HFF-Myc (cell line): ENCODE data around the gene NUDT3.

Source experiments
- DNase-seq: peaks from one replicate; pipeline ENCODE4 v3.0.0-alpha.2; 2011; ENCODE audit warnings: low read depth; ENCODE audit errors: extremely low read depth
- H3K4me3 ChIP-seq: replicated peaks from 2 replicates; pipeline ENCODE4 v1.5.1; 2011; ENCODE audit warnings: low read depth, mild to moderate bottlenecking, control low read depth, low read length
- TF ChIP-seq, protein P1 (sequence below): IDR thresholded peaks from 2 replicates; pipeline ENCODE4 v1.5.1; 2012; ENCODE audit warnings: mild to moderate bottlenecking, low read depth, low read length, control low read depth; ENCODE audit errors: missing control alignments

Gene NUDT3

DNA sequence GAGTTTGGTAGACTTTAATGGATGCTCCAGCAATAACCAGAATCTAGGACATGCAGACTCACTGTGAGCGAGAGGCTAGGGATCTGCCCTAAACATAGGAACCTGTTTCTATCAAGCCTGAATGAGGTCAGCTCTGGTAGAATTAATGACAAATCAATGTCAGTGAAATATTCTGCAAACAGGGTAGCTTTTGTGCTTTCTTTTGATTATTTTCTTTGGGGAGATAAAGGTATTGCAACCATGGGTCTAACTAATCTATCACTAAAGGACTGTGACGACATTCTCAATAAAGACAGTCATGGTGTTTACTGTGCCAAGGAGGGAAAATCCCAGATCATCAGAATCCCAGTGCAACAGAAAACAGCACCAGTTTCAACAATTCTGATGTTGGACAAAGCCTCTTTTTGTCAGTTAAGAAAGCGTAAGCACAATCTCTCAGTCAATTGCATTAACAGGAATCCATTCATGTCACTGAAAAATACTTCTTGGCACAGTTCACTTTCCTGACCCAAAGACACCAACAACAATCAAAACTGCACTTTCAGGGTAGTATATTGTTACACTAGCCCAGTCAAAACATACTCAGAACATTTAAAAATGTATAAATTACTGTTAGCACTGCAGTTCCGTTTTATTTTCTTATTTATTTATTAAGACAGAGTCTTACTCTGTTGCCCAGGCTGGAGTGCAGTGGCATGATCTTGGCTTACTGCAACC, 106.9 kb downstream of the NUDT3 start:
- TF ChIP-seq, protein P1, sequence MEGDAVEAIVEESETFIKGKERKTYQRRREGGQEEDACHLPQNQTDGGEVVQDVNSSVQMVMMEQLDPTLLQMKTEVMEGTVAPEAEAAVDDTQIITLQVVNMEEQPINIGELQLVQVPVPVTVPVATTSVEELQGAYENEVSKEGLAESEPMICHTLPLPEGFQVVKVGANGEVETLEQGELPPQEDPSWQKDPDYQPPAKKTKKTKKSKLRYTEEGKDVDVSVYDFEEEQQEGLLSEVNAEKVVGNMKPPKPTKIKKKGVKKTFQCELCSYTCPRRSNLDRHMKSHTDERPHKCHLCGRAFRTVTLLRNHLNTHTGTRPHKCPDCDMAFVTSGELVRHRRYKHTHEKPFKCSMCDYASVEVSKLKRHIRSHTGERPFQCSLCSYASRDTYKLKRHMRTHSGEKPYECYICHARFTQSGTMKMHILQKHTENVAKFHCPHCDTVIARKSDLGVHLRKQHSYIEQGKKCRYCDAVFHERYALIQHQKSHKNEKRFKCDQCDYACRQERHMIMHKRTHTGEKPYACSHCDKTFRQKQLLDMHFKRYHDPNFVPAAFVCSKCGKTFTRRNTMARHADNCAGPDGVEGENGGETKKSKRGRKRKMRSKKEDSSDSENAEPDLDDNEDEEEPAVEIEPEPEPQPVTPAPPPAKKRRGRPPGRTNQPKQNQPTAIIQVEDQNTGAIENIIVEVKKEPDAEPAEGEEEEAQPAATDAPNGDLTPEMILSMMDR = no peak
- no peak for DNase-seq
- H3K4me3 ChIP-seq = no peak overlapping the region

DNA sequence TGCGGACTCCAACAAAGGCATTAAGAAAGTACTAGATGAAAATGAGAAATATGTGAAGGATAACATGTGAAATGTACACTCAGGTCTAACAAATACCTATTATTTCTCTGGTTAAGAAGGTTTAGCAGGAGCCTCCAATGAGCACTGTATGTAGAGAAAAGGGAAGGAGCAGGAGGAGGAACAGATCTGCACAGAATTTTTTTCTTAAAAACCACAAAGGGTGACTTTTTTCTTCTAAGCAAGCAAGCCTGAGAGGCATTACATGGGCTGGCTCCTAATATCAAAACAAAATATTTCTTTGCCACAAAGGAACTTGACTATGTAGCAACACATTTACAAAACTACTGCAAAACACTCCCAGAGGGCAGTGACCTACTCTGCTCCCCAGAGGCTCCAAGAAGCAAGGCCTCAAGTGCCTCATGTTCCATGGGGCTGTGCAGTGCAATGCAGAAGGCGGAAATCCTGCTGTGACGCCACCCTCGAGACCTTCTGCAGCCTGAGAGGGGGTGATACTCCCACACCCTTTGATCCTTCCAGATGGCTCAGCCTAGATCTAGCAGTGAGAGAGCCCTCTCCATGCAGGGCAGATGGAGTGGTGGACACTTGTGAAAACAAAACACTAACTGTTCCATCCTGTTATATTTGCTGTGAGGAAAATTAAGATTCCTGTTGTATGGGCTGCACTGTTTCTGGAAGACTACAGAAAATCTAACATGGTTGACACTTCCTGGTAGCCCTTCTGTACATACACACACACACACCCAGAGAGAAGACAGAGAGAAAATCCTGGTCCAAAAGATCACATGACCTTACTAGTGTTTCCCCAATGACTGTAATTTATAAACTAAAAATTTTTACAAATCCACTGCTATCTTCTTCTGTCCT, 107.7 kb downstream of the NUDT3 start:
- TF ChIP-seq, protein P1 = no peak
- DNase-seq = peak; percentile 12
- no peak overlapping the region for H3K4me3 ChIP-seq

DNA sequence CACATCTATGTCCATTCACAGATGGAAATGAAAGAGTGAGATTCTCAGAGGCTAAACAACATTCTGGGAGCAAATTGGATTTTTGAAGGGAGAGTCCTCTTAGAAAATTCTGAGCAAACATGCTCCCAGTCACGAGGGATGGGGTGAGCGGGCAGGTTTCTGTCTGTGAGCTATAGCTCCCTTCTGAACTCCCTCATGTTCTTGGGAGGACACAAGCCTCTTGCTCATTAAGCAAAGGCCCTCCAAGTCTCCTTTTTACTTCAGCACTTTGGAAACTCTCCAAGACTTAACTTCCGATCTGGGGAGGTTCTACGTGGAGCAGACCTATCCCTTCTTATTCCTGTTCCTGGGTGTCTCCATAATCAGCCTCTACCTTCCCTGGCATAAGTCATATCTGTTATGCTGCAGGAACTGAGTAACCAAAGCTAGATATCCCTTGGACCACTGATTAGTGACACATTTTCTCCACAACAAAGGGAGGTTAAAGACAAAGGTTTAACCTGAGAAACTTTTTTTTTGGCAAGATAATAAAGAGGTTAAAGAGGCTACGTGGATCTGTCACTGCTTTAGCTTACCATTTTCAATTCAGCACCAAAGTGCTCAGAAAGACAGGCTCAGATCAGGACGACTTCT, 110.7 kb downstream of the NUDT3 start:
- TF ChIP-seq, protein P1 = no peak
- no peak overlapping the region for H3K4me3 ChIP-seq
- no peak for DNase-seq

DNA sequence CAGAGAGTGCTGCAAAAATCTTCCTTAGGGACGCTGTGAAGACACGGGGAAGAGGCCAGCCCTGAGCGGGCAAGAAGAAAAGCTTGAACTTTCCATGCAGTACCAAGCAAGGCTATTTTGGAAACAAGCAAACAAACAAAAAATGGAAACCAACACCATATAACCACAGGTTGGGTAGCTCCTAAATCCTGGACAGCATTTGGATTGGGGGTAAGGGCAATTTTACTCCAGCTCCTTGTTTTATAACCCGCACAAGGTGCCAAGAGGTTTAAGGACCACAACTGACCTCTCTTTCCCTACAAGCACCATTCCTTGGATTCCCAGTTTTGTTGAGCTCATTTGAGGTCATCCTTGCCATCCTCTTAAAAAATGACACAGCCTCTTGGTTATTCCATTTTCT, 112.3 kb downstream of the NUDT3 start:
- H3K4me3 ChIP-seq = no peak overlapping the region
- no peak for DNase-seq
- TF ChIP-seq, protein P1 = no peak

DNA sequence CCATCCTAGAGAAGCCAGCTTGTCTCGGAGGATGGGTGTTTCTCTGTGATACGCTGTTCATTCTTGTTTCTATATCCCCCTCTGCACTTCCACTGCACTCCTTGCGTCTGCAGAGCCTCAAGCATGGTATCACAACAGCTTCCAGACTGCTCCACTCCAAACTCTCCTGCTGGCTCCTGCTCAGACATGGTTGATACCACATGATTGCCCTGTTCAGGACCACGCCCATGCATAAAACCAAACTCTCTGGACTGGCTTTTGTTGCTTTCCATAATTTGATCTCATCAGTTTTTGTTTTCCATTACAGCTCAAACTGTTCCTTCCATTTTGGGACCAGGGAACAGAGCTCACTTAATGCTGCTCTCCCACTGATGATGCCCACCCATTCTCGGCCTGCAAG, 113.6 kb downstream of the NUDT3 start:
- no peak for DNase-seq
- no peak overlapping the region for H3K4me3 ChIP-seq
- TF ChIP-seq, protein P1 = no peak

DNA sequence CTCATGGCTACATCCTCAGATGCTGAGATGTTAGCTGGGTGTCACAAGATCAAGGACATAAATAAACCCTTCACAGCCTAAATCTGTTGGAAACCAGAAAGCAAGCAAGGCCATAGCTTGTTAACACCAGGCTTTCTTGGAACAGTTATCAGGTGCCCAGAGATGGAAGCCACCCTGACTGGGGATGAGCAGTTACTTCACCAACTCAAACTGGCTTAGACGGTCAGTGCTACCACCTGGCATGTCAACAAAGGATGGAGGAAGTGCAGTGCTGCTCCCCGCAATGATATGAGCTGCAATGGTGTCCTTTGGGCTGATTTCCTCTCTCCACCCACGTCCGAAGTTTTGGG, 114.7 kb downstream of the NUDT3 start:
- DNase-seq = no peak
- H3K4me3 ChIP-seq = no peak overlapping the region
- TF ChIP-seq, protein P1 = no peak
